Stomach (tissue), 9 donors: ENCODE results near the gene FAM193B. TPM values are rescaled to one million over a fixed set of nuclear protein-coding genes. Genes with fewer than 3 reads are reported as not detected.

Source experiments
- DNase-seq, 2 donors: peaks; one replicate each; pipeline versions ENCODE4 v3.0.0 to v3.0.0-alpha.2; 2013 to 2019
- H3K27ac ChIP-seq, 5 donors: fragments of 200-600 bp in 4 of 5; sonication (generic) in 4 of 5; one replicate each; pipeline ENCODE4 v1.5.1; 2013 to 2019; ENCODE audit warnings: mild to moderate bottlenecking in 1 of 5, moderate library complexity in 1 of 5
- H3K27me3 ChIP-seq, 3 donors: fragments of 200-600 bp; sonication (generic); one replicate each; pipeline ENCODE4 v1.5.1; 2017 to 2019; ENCODE audit warnings: mixed run types in 1 of 3
- H3K36me3 ChIP-seq, 4 donors: fragments of 200-600 bp; sonication (generic); 1 replicate in 3 of 4; 2 replicates in 1 of 4; pipeline ENCODE4 v1.5.1; 2016 to 2019
- H3K4me1 ChIP-seq, 4 donors: fragments of 200-600 bp; sonication (generic); one replicate each; pipeline ENCODE4 v1.5.1; 2016 to 2019
- H3K4me3 ChIP-seq, 4 donors: fragments of 200-600 bp; sonication (generic) in 3 of 4; one replicate each; pipeline ENCODE4 v1.5.1; 2016 to 2019; ENCODE audit warnings: mild to moderate bottlenecking in 1 of 4
- H3K9me3 ChIP-seq, 4 donors: fragments of 200-600 bp; sonication (generic); one replicate each; pipeline ENCODE4 v1.5.1; 2016 to 2019
- CTCF ChIP-seq, 7 experiments: fragments of 450-650 bp in 4 of 7; fragments of 200-600 bp in 3 of 7; sonication (generic) in 3 of 7; IDR thresholded peaks; one replicate each; pipeline ENCODE4 v1.5.1; 2016 to 2019; ENCODE audit warnings: antibody characterized with exemption in 7 of 7, control low read depth in 2 of 7, mild to moderate bottlenecking in 1 of 7
- EP300 ChIP-seq: sonication (generic); formaldehyde crosslinking; IDR thresholded peaks from one replicate; pipeline ENCODE4 v1.6.1; 2017; ENCODE audit warnings: antibody characterized with exemption
- POLR2A ChIP-seq, 4 donors: fragments of 450-650 bp; IDR thresholded peaks; one replicate each; pipeline ENCODE4 v1.6.1; 2016; ENCODE audit warnings: antibody characterized with exemption in 4 of 4, control low read depth in 2 of 4, mild to moderate bottlenecking in 1 of 4, moderate library complexity in 1 of 4
- POLR2AphosphoS5 ChIP-seq, 3 donors: sonication (generic); formaldehyde crosslinking; IDR thresholded peaks; one replicate each; pipeline ENCODE4 v1.6.1; 2016; ENCODE audit warnings: antibody characterized with exemption in 3 of 3
- WGBS, 5 donors: extraction: QIAGEN DNeasy Blood & Tissue Kit in 3 of 5; methylation state at CpG; one replicate each; pipeline versions ENCODE4 v1.1.5 to v1.1.7; 2013 to 2018; 5-methylcytosine and 5-hydroxymethylcytosine counted together
- intact Hi-C: fragments of 100-400 bp; cut with DNase I; formaldehyde crosslinking; loops from one replicate; pipeline ENCODE4 v1.15.1; 2023; ENCODE audit warnings: low total_unique reads
- polyA plus RNA-seq, 3 donors: library from polyadenylated mRNA; stranded (reverse); fragments of 200-250 nt; gene quantifications; one replicate each; pipeline ENCODE4 v1.2.3, GENCODE V29; 2013
- total RNA-seq, 5 donors: library from RNA; depleted of rRNA; stranded (reverse); fragments of >200 nt; gene quantifications; one replicate each; pipeline versions ENCODE4 v1.1.0 to v1.2.3, GENCODE V29; 2014 to 2016
- donor health status: healthy with polysubstance abuse.
- donor health status: Bipolar disorder and iron deficiency.
- donor health status: healthy.

FAM193B gene
- total and polyA plus RNA-seq, 8 donors: 40.4 to 316 (median 138) TPM

DNA sequence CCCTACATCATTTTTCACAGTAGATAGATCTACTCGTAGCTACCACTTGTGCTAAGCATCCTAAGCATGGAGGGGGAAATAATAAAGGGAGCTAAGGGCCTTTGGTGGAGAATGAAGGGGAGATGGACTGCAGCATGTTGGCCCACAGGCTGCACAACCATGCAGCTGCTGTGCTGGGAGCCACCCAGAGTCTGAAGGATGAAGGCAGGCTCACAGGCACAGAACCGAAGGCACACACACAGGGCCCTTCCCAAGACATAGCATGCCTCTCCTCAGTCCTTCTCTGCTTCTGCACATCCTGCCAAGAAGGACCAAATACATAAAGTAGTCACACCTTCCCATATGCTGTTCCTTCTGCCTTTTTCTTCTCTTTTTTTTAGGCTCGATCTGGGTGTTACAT, 6.6 kb downstream of the FAM193B start:
- peak overlapping the region in 4 of 5 donors; percentile 7 to 46 (median 26) for H3K27ac ChIP-seq
- no peaks in the 10 kb centered on the region for H3K9me3 ChIP-seq
- H3K4me1 ChIP-seq: peaks cover 23 to 86% (median 54%) of the 10 kb centered on the region in 4 donors
- TF ChIP-seq POLR2AphosphoS5 (IDR thresholded peaks at IDR 0.05) (no peak), POLR2A (IDR thresholded peaks at IDR 0.05) (no peak), CTCF (IDR thresholded peaks at IDR 0.05) (no peak), EP300 (no peak)
- WGBS, 5 donors: 65 to 77% (median 72%) methylated on average over 3 of the region's 3 CpGs
- intact Hi-C loops: no loop called here
- H3K27me3 ChIP-seq: no peaks in the 10 kb centered on the region
- DNase-seq: no peak
- no peak overlapping the region for H3K4me3 ChIP-seq
- H3K36me3 ChIP-seq: peaks cover 5 to 17% (median 9%) of the 10 kb centered on the region in 4 donors

DNA sequence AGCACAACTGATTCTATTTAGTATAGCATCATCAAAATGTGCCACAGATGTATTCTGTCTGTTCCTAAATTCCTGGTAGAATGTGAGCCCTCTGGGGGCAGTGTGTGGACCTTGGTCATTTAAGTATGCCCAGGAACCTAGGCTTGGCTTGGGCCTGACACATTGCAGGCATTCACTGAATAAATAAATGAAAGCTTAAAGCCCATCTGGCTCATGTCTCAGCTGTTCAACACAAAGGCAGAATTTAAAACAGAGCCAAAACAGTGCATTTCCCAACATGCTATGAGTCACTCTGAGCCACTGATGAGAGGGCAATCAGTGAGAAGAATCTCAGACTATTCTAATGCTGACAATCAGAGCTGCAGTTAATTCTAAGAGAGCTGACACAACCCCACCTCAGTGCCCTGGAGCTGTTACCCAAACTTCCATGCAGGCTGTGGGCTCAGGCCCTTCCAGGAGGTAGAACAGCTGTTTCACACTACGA, 8.1 kb downstream of the FAM193B start:
- 68 to 84% (median 75%) methylated on average over 1 of the region's 1 CpG for WGBS, 5 donors
- H3K4me1 ChIP-seq: peaks cover 12 to 78% (median 50%) of the 10 kb centered on the region in 4 donors
- DNase-seq: peak in 1 of 2 donors; percentile 54
- H3K9me3 ChIP-seq: no peaks in the 10 kb centered on the region
- intact Hi-C loops: no loop called here
- no peaks in the 10 kb centered on the region for H3K27me3 ChIP-seq
- H3K36me3 ChIP-seq: peaks cover 0 to 15% (median 8%) of the 10 kb centered on the region in 4 donors
- peak; percentile 67 for TF ChIP-seq EP300
- no peak for TF ChIP-seq CTCF (IDR thresholded peaks at IDR 0.05)
- peak; percentile 71 to 94 (median 80) for TF ChIP-seq POLR2AphosphoS5 (IDR thresholded peaks at IDR 0.05)
- TF ChIP-seq POLR2A (IDR thresholded peaks at IDR 0.05): no peak
- H3K27ac ChIP-seq: peak overlapping the region; percentile 7 to 86 (median 81)
- H3K4me3 ChIP-seq: no peak overlapping the region

DNA sequence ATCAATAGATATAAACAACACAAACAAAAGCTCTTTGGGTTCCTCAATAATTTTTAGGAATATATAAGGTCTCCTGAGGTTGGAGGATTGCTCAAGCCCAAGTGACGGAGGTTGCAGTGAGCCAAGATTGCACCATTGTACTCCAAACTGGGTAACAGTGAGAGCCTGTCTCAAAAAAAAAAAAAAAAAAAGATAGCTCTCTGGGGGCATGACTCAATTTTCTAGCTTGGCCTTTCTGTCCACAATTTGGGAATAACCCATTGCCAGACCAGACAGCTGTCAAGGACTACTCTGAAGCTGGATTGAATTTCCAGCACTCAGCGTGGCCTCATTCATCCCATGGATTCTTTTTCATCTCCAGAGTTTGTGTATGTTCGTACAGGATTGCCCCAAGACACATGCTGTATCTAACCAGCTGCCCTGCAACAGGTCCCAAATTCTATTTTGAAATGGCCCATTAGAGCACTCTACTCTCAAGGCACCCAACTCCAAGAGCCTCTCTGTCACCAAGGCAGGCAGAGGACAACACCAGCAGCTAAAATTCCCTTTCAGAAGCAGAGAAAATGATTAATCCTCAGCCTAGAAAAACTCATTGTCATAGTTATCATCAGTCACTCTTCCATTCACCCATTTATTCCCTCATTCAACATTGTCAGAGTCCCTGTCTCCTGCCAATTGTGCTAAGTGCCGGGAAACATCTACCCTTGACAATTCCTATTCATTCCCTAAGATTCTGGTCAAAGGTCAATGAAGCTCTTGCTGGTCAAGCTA, 8.7 kb downstream of the FAM193B start:
- WGBS, 5 donors: 63 to 80% (median 79%) methylated on average over 4 of the region's 4 CpGs

GRCh38 chr5:177542816-177543465, 11.4 kb downstream of the FAM193B start:
- 92 to 95% (median 92%) methylated on average over 4 of the region's 4 CpGs for WGBS, 5 donors
- intact Hi-C loops: no loop called here

More for the DNA sequence above, 8.7 kb downstream of the FAM193B start:
- peaks cover 12 to 79% (median 48%) of the 10 kb centered on the region in 4 donors for H3K4me1 ChIP-seq
- TF ChIP-seq POLR2A (IDR thresholded peaks at IDR 0.05) (no peak), POLR2AphosphoS5 (IDR thresholded peaks at IDR 0.05) (peak in 1 of 3 donors; percentile 23)
- intact Hi-C loops: no loop called here
- no peaks in the 10 kb centered on the region for H3K9me3 ChIP-seq
- DNase-seq: peak in 1 of 2 donors; percentile 51
- peak overlapping the region; percentile 66 to 86 (median 81) for H3K27ac ChIP-seq
- H3K36me3 ChIP-seq: peaks cover 0 to 12% (median 5%) of the 10 kb centered on the region in 4 donors
- H3K4me3 ChIP-seq: no peak overlapping the region
- no peaks in the 10 kb centered on the region for H3K27me3 ChIP-seq

More at GRCh38 chr5:177542816-177543465, 11.4 kb downstream of the FAM193B start:
- no peak overlapping the region for H3K4me3 ChIP-seq
- H3K27me3 ChIP-seq: no peaks in the 10 kb centered on the region
- TF ChIP-seq EP300 (no peak), CTCF (IDR thresholded peaks at IDR 0.05) (no peak), POLR2AphosphoS5 (IDR thresholded peaks at IDR 0.05) (no peak), POLR2A (IDR thresholded peaks at IDR 0.05) (no peak)
- H3K9me3 ChIP-seq: no peaks in the 10 kb centered on the region
- peaks cover 24 to 88% (median 55%) of the 10 kb centered on the region in 4 donors for H3K4me1 ChIP-seq
- H3K27ac ChIP-seq: no peak overlapping the region
- DNase-seq: no peak
- peaks cover 2 to 19% (median 14%) of the 10 kb centered on the region in 4 donors for H3K36me3 ChIP-seq
